GM23338 (cell line): ENCODE measurements around the gene ASXL2. TPM values are rescaled to one million over a fixed set of nuclear protein-coding genes. Genes with fewer than 3 reads are reported as not detected.

ENCODE experiments used
- ATAC-seq: fragments of 200-7000 bp; cut with Tn5 transposase; 3 replicates; pipeline ENCODE4 v1.9.1; 2020
- DNase-seq: peaks from one replicate; pipeline ENCODE4 v3.0.0-alpha.2; 2015; ENCODE audit warnings: low spot score
- H2AFZ ChIP-seq: fragments of 200-600 bp; sonication (generic); 2 replicates; pipeline ENCODE4 v1.8.0; 2016; ENCODE audit warnings: antibody characterized with exemption, mild to moderate bottlenecking, moderate library complexity
- H3F3A ChIP-seq: fragments of 200-600 bp; sonication (generic); replicated peaks from 2 replicates; pipeline ENCODE4 v1.8.0; 2017; ENCODE audit warnings: antibody characterized with exemption, mixed run types, low read depth
- H3K27ac ChIP-seq: fragments of 200-600 bp; sonication (generic); 2 replicates; pipeline ENCODE4 v1.6.1; 2016; ENCODE audit warnings: low read depth
- H3K27me3 ChIP-seq: fragments of 200-600 bp; sonication (generic); 2 replicates; pipeline ENCODE4 v1.8.0; 2016; ENCODE audit warnings: mild to moderate bottlenecking, mixed run types, moderate library complexity; ENCODE audit not compliant: insufficient read depth
- H3K36me3 ChIP-seq: fragments of 200-600 bp; sonication (generic); 2 replicates; pipeline ENCODE4 v1.8.0; 2016; ENCODE audit warnings: mild to moderate bottlenecking; ENCODE audit not compliant: insufficient read depth
- H3K4me1 ChIP-seq: fragments of 200-600 bp; sonication (generic); 2 replicates; pipeline ENCODE4 v1.8.0; 2016; ENCODE audit warnings: mild to moderate bottlenecking, moderate library complexity; ENCODE audit not compliant: insufficient read depth
- H3K4me2 ChIP-seq: fragments of 200-600 bp; sonication (generic); 2 replicates; pipeline ENCODE4 v1.7.1; 2017; ENCODE audit warnings: mixed run types
- H3K4me3 ChIP-seq: fragments of 200-600 bp; sonication (generic); 2 replicates; pipeline ENCODE4 v1.6.1; 2016; ENCODE audit warnings: mixed run types
- H3K79me2 ChIP-seq: fragments of 200-600 bp; sonication (generic); replicated peaks from 2 replicates; pipeline ENCODE4 v1.8.0; 2017; ENCODE audit warnings: mild to moderate bottlenecking; ENCODE audit not compliant: insufficient read depth
- H3K9me2 ChIP-seq: fragments of 200-600 bp; sonication (generic); 2 replicates; pipeline ENCODE4 v1.8.0; 2017; ENCODE audit not compliant: insufficient read depth
- H4K20me1 ChIP-seq: fragments of 200-600 bp; sonication (generic); replicated peaks from 2 replicates; pipeline ENCODE4 v1.8.0; 2017; ENCODE audit warnings: mild to moderate bottlenecking; ENCODE audit not compliant: insufficient read depth
- H3K27ac Mint-ChIP-seq: 2 replicates; pipeline ENCODE4 v1.8.0; 2020; ENCODE audit warnings: inconsistent platforms, mild to moderate bottlenecking, moderate library complexity, mixed read lengths
- H3K27me3 Mint-ChIP-seq: 3 replicates; pipeline ENCODE4 v1.8.0; 2022; ENCODE audit warnings: low read depth, mild to moderate bottlenecking, moderate library complexity, mixed read lengths, inconsistent platforms; ENCODE audit not compliant: insufficient read depth, poor library complexity
- H3K36me3 Mint-ChIP-seq: 3 replicates; pipeline ENCODE4 v1.8.0; 2021; ENCODE audit warnings: low read depth, mild to moderate bottlenecking, inconsistent platforms, moderate library complexity, mixed read lengths
- H3K4me1 Mint-ChIP-seq: 3 replicates; pipeline ENCODE4 v1.8.0; 2020; ENCODE audit warnings: mild to moderate bottlenecking, inconsistent platforms, mixed read lengths
- H3K4me3 Mint-ChIP-seq: 3 replicates; pipeline ENCODE4 v1.8.0; 2021; ENCODE audit warnings: moderate library complexity, mild to moderate bottlenecking, inconsistent platforms, mixed read lengths
- H3K9me3 Mint-ChIP-seq: 3 replicates; pipeline ENCODE4 v1.8.0; 2020; ENCODE audit warnings: moderate library complexity, mild to moderate bottlenecking, inconsistent platforms, mixed read lengths
- CREB1 ChIP-seq: fragments of 250-450 bp; sonication (Bioruptor Pico); IDR thresholded peaks from 2 replicates; pipeline ENCODE4 v1.5.0; 2020; ENCODE audit warnings: low read depth, mild to moderate bottlenecking, moderate library complexity
- EZH2 ChIP-seq: fragments of 200-600 bp; sonication (generic); IDR thresholded peaks from one replicate; pipeline ENCODE4 v1.8.0; 2017; ENCODE audit warnings: antibody characterized with exemption, mild to moderate bottlenecking, low read depth; ENCODE audit not compliant: unreplicated experiment
- EZH2phosphoT487 ChIP-seq: fragments of 200-600 bp; sonication (generic); IDR thresholded peaks from one replicate; pipeline ENCODE4 v1.8.1; 2018; ENCODE audit warnings: antibody characterized with exemption; ENCODE audit not compliant: unreplicated experiment
- JUNB ChIP-seq: IDR thresholded peaks from one replicate; pipeline ENCODE4 v1.6.1; 2016; ENCODE audit warnings: antibody characterized with exemption; ENCODE audit not compliant: unreplicated experiment
- NANOG ChIP-seq: IDR thresholded peaks from 2 replicates; pipeline ENCODE4 v1.6.1; 2016; ENCODE audit warnings: antibody characterized with exemption, borderline replicate concordance
- POLR2AphosphoS5 ChIP-seq: IDR thresholded peaks from 2 replicates; pipeline ENCODE4 v1.6.1; 2016; ENCODE audit warnings: antibody characterized with exemption, low read depth
- STAT1 ChIP-seq: IDR thresholded peaks from one replicate; pipeline ENCODE4 v1.6.1; 2016; ENCODE audit warnings: antibody characterized with exemption; ENCODE audit not compliant: unreplicated experiment
- ZNF114 ChIP-seq: fragments of 250-450 bp; sonication (Bioruptor Pico); IDR thresholded peaks from 2 replicates; pipeline ENCODE4 v1.5.0; 2020; ENCODE audit warnings: mild to moderate bottlenecking, moderate library complexity
- ZNF331 ChIP-seq: fragments of 250-450 bp; sonication (Bioruptor Pico); IDR thresholded peaks from 2 replicates; pipeline ENCODE4 v1.5.0; 2020; ENCODE audit warnings: low read depth, mild to moderate bottlenecking, moderate library complexity
- polyA plus RNA-seq: library from polyadenylated mRNA; unstranded; fragments of >200 nt; fragmentation: Nextera tagmentation; extraction: Ambion mirVana; gene quantifications from 2 replicates; pipeline ENCODE4 v1.2.1, GENCODE V29; 2016
- total RNA-seq: library from RNA; depleted of rRNA; stranded (reverse); fragments of >200 nt; shearing (Covaris generic); gene quantifications from 2 replicates; pipeline ENCODE4 v1.2.3, GENCODE V29; 2014
- TF ChIP-seq, protein P1 (sequence below): IDR thresholded peaks from one replicate; pipeline ENCODE4 v1.6.1; 2018; ENCODE audit warnings: antibody characterized with exemption; ENCODE audit not compliant: unreplicated experiment
- TF ChIP-seq, protein P2 (sequence below): IDR thresholded peaks from 2 replicates; pipeline ENCODE4 v1.6.1; 2016; ENCODE audit warnings: antibody characterized with exemption
- TF ChIP-seq, protein P3 (sequence below): fragments of 250-450 bp; sonication (Bioruptor Pico); IDR thresholded peaks from 2 replicates; pipeline ENCODE4 v1.5.0; 2020; ENCODE audit warnings: mild to moderate bottlenecking, moderate library complexity

ASXL2 gene
- total and polyA plus RNA-seq, 2 experiments from 2014 or later = 7.0 to 21.8 TPM

DNA sequence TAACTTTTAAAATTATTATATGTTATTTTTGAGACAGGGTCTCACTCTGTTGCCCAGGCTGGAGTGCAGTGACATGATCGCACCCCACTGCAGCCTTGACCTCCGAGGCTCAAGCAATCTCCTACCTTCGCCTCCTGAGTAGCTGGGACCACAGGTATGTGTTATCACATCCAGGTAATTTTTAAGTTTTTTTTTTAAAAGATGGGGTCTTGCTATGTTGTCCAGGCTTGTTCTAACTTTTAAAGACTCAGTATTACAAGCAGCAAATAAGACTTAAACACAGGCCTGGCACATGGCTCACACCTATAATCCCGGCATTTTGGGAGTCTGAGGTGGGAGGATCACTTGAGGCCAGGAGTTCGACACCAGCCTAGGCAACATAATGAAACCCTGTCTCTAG is 101.2 kb downstream of the ASXL2 start (continued):
- TF ChIP-seq, protein P1, sequence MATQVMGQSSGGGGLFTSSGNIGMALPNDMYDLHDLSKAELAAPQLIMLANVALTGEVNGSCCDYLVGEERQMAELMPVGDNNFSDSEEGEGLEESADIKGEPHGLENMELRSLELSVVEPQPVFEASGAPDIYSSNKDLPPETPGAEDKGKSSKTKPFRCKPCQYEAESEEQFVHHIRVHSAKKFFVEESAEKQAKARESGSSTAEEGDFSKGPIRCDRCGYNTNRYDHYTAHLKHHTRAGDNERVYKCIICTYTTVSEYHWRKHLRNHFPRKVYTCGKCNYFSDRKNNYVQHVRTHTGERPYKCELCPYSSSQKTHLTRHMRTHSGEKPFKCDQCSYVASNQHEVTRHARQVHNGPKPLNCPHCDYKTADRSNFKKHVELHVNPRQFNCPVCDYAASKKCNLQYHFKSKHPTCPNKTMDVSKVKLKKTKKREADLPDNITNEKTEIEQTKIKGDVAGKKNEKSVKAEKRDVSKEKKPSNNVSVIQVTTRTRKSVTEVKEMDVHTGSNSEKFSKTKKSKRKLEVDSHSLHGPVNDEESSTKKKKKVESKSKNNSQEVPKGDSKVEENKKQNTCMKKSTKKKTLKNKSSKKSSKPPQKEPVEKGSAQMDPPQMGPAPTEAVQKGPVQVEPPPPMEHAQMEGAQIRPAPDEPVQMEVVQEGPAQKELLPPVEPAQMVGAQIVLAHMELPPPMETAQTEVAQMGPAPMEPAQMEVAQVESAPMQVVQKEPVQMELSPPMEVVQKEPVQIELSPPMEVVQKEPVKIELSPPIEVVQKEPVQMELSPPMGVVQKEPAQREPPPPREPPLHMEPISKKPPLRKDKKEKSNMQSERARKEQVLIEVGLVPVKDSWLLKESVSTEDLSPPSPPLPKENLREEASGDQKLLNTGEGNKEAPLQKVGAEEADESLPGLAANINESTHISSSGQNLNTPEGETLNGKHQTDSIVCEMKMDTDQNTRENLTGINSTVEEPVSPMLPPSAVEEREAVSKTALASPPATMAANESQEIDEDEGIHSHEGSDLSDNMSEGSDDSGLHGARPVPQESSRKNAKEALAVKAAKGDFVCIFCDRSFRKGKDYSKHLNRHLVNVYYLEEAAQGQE = no peak

GRCh38 chr2:25772078-25772477 is 106.2 kb downstream of the ASXL2 start:
- Histone ChIP-seq H4K20me1 (no peaks in the 10 kb centered on the region), H3K36me3 (peaks cover 4% of the 10 kb centered on the region), H3K9me2 (no peaks in the 10 kb centered on the region), H3K27ac (no peak overlapping the region), H3K4me2 (no peak overlapping the region), H3K27me3 (no peaks in the 10 kb centered on the region), H2AFZ (no peak overlapping the region), H3K4me1 (no peaks in the 10 kb centered on the region), H3F3A (no peaks in the 10 kb centered on the region), H3K79me2 (no peaks in the 10 kb centered on the region), H3K4me3 (no peak overlapping the region)
- DNase-seq (no peak), ATAC-seq (no peak)
- Mint-ChIP-seq H3K4me1 (peaks cover 6% of the 10 kb centered on the region; the same call in 2 of the 3 replicates), H3K27me3 (peaks cover 1% of the 10 kb centered on the region), H3K4me3 (no peak overlapping the region), H3K27ac (peak overlapping the region; percentile 76; the same call in 1 of the 2 replicates), H3K36me3 (peaks cover 25% of the 10 kb centered on the region), H3K9me3 (no peaks in the 10 kb centered on the region)
- TF ChIP-seq EZH2phosphoT487 = no peak
- TF ChIP-seq CREB1 (CRISPR knock-in tag) = no peak
- no peak for TF ChIP-seq JUNB
- TF ChIP-seq, protein P1 = no peak
- TF ChIP-seq EZH2 = no peak
- TF ChIP-seq STAT1 = no peak
- TF ChIP-seq ZNF114 = no peak
- TF ChIP-seq, protein P2, sequence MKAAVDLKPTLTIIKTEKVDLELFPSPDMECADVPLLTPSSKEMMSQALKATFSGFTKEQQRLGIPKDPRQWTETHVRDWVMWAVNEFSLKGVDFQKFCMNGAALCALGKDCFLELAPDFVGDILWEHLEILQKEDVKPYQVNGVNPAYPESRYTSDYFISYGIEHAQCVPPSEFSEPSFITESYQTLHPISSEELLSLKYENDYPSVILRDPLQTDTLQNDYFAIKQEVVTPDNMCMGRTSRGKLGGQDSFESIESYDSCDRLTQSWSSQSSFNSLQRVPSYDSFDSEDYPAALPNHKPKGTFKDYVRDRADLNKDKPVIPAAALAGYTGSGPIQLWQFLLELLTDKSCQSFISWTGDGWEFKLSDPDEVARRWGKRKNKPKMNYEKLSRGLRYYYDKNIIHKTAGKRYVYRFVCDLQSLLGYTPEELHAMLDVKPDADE = no peak
- no peak for TF ChIP-seq ZNF331 (CRISPR knock-in tag)
- TF ChIP-seq NANOG = no peak
- TF ChIP-seq, protein P3, sequence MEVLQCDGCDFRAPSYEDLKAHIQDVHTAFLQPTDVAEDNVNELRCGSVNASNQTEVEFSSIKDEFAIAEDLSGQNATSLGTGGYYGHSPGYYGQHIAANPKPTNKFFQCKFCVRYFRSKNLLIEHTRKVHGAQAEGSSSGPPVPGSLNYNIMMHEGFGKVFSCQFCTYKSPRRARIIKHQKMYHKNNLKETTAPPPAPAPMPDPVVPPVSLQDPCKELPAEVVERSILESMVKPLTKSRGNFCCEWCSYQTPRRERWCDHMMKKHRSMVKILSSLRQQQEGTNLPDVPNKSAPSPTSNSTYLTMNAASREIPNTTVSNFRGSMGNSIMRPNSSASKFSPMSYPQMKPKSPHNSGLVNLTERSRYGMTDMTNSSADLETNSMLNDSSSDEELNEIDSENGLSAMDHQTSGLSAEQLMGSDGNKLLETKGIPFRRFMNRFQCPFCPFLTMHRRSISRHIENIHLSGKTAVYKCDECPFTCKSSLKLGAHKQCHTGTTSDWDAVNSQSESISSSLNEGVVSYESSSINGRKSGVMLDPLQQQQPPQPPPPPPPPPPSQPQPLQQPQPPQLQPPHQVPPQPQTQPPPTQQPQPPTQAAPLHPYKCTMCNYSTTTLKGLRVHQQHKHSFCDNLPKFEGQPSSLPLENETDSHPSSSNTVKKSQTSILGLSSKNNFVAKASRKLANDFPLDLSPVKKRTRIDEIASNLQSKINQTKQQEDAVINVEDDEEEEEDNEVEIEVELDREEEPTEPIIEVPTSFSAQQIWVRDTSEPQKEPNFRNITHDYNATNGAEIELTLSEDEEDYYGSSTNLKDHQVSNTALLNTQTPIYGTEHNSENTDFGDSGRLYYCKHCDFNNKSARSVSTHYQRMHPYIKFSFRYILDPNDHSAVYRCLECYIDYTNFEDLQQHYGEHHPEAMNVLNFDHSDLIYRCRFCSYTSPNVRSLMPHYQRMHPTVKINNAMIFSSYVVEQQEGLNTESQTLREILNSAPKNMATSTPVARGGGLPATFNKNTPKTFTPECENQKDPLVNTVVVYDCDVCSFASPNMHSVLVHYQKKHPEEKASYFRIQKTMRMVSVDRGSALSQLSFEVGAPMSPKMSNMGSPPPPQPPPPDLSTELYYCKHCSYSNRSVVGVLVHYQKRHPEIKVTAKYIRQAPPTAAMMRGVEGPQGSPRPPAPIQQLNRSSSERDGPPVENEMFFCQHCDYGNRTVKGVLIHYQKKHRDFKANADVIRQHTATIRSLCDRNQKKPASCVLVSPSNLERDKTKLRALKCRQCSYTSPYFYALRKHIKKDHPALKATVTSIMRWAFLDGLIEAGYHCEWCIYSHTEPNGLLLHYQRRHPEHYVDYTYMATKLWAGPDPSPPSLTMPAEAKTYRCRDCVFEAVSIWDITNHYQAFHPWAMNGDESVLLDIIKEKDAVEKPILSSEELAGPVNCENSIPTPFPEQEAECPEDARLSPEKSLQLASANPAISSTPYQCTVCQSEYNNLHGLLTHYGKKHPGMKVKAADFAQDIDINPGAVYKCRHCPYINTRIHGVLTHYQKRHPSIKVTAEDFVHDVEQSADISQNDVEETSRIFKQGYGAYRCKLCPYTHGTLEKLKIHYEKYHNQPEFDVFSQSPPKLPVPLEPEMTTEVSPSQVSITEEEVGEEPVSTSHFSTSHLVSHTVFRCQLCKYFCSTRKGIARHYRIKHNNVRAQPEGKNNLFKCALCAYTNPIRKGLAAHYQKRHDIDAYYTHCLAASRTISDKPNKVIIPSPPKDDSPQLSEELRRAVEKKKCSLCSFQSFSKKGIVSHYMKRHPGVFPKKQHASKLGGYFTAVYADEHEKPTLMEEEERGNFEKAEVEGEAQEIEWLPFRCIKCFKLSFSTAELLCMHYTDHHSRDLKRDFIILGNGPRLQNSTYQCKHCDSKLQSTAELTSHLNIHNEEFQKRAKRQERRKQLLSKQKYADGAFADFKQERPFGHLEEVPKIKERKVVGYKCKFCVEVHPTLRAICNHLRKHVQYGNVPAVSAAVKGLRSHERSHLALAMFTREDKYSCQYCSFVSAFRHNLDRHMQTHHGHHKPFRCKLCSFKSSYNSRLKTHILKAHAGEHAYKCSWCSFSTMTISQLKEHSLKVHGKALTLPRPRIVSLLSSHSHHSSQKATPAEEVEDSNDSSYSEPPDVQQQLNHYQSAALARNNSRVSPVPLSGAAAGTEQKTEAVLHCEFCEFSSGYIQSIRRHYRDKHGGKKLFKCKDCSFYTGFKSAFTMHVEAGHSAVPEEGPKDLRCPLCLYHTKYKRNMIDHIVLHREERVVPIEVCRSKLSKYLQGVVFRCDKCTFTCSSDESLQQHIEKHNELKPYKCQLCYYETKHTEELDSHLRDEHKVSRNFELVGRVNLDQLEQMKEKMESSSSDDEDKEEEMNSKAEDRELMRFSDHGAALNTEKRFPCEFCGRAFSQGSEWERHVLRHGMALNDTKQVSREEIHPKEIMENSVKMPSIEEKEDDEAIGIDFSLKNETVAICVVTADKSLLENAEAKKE = no peak
- no peak for TF ChIP-seq POLR2AphosphoS5
